Lung microvascular endothelial cell (primary cell): ENCODE data around the gene CCDC12. TPM values are rescaled to one million over a fixed set of nuclear protein-coding genes. Genes with fewer than 3 reads are reported as not detected.
"Not testable (repeated sequence)": the region's sequence is repeated elsewhere in the genome, so short reads cannot be mapped to it uniquely, and the experiment has no call there.

ENCODE experiments used
- DNase-seq, 2 donors: peaks; one replicate each; pipeline versions ENCODE4 v3.0.0 to v3.0.0-alpha.2; 2010; ENCODE audit warnings: low read depth in 2 of 2
- total RNA-seq: library from RNA; depleted of rRNA; stranded (reverse); fragments of >200 nt; gene quantifications from 2 replicates; pipeline ENCODE4 v1.2.1, GENCODE V29; 2014

The CCDC12 gene
- total RNA-seq, 1 donor from 2014 or later: 31.2 TPM

DNA sequence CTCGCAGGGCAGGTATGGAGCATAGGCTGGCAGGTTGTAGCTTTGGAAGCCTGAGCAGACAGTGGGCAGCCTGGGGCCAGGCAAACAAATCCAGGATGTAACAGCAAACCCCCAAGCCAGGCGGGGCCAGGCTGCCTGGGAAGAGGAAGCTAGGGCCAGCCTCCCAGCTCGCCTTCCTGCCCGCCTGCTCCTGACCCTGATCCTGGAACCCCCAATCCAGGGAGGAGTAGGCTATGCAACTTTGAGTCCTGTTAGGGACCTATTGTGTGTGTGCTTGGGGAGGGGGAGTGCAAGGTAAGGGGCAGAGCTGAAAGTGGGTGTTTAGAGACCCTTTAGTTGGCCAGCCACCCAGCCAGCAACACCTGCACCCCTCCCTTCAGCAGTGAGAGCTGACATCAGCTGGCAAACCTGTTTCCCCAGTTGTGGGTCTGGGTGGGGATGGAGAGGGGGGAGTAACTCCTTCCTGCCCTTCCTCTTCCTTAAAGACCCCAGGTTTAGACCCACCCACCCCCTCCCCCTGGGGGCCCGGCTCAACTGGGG is 5.5 kb upstream of the CCDC12 start:
- peak; percentile 40 to 53 for DNase-seq

- peak; percentile 25 to 30 for DNase-seq
These were observed 3.5 kb upstream of the CCDC12 start for GRCh38 chr3:46979958-46980497.

DNA sequence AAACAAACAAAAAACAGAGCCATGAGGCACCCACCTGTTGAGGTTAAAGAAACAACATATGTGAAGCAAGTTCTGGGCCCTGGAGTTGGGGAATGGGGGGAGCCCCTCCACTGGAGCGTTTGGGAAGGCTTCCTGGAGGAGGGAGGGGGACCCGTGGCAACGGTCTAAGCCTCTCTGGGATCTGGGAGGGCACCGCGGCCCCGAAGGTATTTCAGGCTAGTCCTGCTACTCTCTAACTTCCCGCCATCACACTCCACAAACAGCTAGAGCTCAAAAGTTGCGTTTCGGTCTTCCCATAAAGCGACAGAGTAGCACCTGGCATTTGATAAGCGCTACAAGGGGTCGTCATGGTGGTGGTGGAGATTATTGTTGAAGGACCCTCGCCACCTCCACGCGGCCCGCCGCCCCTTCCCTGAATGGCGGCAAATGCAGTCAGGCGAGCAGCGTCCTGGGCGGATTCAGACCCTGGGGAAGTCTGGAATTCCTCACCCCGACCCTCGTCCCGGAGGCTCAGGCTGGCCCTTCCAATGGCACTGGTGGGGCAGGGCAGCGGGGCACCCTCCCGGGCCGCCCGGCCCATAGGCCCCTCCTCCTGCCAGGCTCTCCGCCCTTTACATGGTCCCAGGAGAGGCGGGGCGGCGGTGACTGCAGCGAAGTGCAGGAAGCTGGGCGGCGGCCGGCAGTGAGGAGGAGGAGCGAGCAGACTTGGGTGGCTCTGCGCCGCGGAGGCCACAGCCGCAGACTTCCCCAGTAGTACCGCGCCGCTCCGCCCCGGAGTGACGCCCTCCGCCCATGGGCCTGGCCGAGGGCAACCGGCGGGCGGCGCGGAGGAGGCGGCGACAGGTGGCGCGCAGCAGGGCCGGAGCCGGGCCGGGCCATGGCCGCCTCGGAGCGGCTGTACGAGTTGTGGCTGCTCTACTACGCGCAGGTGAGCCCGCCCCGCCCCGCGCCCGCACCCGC is 2.7 kb upstream of the CCDC12 start, which contains the start of gene NBEAL2:
NBEAL2 (plus strand) TSS at position 682 of the 960 bp plus-strand sequence; CDS start at position 878, 196 bp downstream.
- peak; percentile 90 to 95 for DNase-seq

- no peak for DNase-seq
These were observed 1.8 kb upstream of the CCDC12 start for GRCh38 chr3:46978381-46978780.

- no peak for DNase-seq
These were observed 1.3 kb upstream of the CCDC12 start for GRCh38 chr3:46977811-46978195.

DNA sequence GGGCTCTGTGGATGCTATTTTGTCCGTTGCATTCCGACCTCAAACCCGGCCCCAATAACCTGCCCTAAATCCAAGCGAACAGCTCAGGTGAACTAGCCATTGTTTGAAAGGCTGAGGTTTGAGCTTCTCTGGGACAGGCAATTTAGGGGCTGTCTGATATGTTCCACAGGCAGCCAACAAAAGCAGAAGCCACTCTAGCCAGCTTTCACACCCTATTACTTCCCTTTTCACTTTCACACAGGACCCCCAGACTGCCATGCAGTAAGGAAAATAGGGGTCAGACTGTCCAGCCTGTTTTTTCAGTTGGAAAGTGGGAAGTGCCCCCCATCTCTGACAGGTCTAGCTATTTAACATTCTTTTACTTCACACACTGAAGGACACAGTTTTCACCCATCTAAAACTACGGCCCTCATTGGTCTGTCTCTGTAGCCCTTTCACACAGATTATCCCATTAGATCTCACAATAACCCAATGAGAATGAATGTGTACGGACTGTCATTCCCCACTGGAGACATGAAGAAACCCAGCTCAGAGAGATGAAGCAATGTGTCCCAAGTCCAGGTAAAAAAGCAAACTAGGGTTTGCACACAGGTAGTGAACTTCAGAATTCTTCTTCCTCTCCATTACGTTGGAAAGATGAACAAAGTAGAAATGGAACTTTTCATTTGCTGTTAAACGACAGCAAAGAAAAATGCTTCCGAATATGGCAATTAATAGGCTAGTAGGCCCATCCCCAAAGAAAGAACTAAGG is 1.9 kb downstream of the CCDC12 start:
- no peak for DNase-seq

DNA sequence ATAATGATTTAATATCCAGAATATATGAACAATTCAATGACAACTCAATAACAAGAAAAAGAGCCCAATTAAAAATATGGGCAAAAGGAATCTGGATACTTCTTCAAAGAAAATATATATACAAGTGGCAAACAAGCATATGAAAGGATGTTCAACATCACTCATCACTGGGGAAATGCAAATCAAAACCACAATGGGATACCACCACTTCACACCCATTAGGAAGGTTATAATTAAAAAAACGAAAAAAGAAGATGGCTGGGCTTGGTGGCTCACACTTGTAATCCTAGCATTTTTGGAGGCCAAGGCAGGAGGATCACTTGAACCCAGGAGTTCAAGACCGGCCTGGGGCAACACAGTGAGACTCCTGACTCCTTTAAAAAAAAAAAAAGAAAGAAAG is 4.1 kb downstream of the CCDC12 start:
- no peak for DNase-seq

- no peak for DNase-seq
These were observed 4.8 kb downstream of the CCDC12 start for GRCh38 chr3:46971742-46972141.

DNA sequence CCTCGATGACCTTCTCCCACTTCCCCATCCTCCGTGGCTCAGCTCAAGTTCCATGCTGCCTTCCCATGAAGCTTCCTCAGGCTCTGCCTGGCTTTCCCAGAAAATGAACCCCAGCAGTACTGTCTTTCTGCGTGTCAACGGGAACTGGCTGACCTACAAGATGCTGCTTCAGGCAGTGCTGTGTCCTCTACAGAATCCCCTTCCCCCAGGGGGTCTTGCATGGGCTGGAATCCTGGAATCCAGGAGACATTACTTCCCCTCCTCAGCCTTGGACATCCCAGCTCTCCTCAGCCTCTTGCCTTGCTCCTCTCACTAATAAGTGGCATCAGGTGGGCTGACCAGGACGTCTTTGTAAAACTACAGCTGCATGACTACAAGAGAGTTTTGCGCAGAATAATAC is 5.4 kb downstream of the CCDC12 start:
- no peak for DNase-seq

DNA sequence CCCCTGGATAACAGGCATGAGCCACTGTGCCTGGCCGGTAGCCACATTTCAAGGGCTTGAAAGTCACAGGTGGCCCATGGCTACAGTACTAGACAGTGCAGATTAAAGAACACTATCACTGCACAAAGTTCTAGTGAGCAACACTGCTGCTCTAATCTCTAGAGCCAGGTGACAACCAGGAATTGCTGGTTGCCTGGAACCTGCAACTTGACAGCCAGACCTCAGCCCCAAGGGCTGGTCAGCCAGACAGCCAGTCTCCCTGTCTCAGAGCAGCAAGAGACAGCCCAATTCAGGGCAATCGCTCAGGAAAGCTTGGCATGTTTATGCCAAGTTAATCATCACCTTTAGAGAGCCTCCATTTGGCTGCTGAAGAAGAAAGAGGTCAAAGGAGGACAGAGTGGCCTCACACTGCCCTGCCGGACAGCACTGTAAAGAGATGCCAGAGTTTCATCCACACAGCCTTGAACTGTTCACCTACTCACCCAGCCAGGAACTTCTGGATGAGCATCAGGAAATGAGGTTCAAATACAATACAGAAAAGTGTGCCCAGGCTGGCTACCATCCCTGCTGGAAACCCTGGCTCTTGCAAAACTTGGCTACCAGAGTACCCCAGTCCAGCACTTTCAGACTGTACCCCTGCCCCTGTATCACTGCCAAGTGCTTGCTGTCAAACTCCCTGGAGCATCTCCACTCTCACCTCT is 6.0 kb downstream of the CCDC12 start:
- peak; percentile 28 to 62 for DNase-seq

DNA sequence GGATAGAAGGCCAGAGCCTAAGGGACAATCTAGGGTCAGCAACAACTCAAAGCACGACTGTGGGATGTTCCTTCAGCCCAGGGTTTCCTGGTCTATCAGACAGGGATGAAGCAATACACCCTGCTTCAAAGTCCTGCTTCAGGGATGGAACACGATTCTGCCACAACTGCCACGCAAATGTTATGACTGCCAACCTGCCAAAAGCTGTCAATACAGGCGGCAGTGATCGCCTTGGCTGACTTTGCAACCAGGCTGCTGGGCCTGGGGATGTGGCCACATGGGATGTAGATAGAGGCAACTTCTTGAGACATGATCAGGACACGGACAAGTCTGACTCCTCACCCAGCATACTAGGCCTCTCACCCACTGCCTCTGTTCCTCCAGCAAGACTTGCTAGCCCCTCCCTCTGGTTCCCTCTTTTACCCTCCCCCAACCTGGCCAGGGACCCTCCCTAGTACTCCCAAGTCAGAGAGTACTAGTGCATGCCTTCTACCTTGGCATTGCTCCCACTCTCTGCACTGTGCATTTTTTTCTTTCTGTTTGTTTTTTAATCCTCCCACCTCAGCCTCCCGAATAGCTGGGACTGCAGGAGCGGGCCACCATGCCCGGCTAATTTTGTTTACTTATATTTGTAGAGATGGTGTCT is 7.6 kb downstream of the CCDC12 start:
- no peak for DNase-seq

DNA sequence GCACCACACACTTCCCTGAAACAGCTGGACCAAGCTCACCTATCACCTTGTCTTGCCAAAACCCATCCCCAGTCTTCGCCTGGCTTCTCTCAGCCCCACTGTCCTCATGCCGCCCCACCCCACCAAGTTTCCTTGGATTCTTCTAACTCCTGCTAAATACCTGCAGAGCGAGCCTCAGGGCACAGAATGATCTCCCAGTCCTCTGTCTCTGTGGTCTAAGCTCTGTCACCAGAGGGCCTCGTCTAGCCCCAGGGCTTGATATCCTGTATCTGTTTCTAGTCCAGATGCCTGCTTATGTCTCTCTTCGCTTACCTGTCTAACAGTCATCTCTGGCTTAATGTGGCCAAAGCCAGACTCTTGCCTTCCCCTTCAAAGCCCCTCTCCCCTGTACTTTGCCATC is 9.7 kb downstream of the CCDC12 start:
- DNase-seq: no peak

DNA sequence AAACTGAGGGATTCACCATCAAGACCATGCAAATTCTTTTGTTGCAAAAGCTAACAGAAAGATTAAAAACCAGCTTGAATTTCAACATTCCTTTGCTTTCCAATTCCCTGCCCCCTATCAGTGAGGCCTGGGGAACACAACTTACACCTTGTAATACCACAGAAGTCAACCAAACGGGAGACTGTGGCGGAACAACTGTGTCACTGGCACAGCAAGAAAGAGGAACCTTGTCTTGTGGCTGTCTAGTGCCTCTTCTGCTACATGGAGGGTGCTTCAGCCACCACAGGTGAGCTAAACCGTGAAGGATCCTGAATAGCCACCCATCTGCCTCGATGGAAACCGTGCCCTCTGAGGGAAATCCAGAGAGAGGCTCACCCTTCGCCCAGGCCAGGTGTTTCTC is 11.4 kb downstream of the CCDC12 start:
- DNase-seq: no peak

GRCh38 chr3:46964038-46964590 is 12.4 kb downstream of the CCDC12 start:
- DNase-seq: not testable (repeated sequence)

GRCh38 chr3:46962990-46963389 is 13.6 kb downstream of the CCDC12 start:
- DNase-seq: no peak

- no peak for DNase-seq
These were observed 14.1 kb downstream of the CCDC12 start for GRCh38 chr3:46962427-46962826.

- DNase-seq: no peak
These were observed 15.7 kb downstream of the CCDC12 start for GRCh38 chr3:46960835-46961234.

GRCh38 chr3:46960081-46960701 is 16.4 kb downstream of the CCDC12 start:
- DNase-seq: peak; percentile 84 to 92

DNA sequence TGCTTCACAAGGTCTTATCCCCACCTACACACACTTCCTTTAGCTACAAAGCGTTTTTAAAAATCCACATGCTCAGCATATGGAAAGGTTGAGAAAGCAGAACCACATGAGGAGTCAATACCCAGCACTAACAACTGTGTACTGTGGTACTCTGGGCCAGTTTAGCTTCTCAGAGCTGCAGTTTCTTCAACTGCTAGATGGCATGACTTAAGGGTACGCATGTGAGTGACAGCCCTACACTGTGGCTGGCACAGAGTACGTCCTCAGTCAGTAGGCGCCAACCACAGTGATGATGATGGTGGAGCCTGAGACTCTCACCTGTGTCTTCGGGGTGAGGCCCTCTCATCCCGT is 17.4 kb downstream of the CCDC12 start:
- DNase-seq: no peak
